ENCODE measurements around the gene MYH11. TPM values are rescaled to one million over a fixed set of nuclear protein-coding genes. Genes with fewer than 3 reads are reported as not detected.

The MYH11 gene
- total RNA-seq, 4 donors from 2014 or later, result 19.5 to 63.2 (median 24.6) TPM

DNA sequence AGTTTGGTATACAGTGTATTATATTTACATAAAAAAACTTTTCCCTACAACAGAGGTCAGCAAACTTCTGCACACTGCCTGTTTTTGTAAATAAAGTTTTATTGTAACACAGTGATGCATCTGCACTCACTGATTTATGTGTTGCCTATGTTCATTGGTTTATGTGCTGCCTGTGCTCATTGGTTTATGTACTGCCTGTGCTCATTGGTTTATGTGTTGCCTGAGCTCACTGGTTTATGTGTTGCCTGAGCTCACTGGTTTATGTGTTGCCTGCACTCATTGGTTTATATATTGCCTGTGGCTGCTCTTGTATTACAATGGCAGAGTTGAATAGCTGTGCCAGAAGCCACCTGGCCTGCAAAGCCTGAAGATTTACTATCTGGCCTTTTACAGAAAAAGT is 81.6 kb downstream of the MYH11 start:
- Histone ChIP-seq H3K9me3 (no peaks in the 10 kb centered on the region), H3K4me1 (no peaks in the 10 kb centered on the region), H3K4me3 (replicated peaks in 1 of 3) (no peak overlapping the region), H3K27me3 (no peaks in the 10 kb centered on the region), H3K27ac (no peak overlapping the region), H3K36me3 (no peaks in the 10 kb centered on the region)
- intact Hi-C loops (cut with DNase I), result no loop called here
- no peak for TF ChIP-seq POLR2A (IDR thresholded peaks at IDR 0.05)
- TF ChIP-seq CTCF (IDR thresholded peaks at IDR 0.05), result no peak
- no peak for DNase-seq

DNA sequence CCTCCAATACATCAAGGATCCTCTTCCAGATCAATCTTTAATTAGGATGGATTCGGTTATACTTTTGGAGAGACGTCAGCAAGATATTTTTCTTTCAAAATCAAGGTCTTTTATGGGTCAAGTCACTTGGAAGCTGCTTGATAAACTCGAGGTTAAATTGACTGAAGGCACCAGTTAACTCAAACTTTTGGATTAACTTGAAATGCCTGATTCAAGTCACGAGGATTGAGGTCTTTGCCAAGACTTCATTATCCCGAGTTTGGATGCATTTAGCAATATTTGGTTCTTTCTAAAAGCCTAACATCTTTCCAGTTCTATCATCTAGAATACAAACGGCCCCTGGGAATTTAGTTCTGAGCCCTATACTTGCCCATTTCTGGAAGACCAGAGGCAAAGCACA is 82.9 kb downstream of the MYH11 start:
- DNase-seq, result no peak
- no peaks in the 10 kb centered on the region for H3K4me1 ChIP-seq
- intact Hi-C loops (cut with DNase I), result no loop called here
- H3K27ac ChIP-seq, result no peak overlapping the region
- 66% methylated on average over 6 of the region's 6 CpGs for WGBS, 2 donors
- H3K27me3 ChIP-seq, result no peaks in the 10 kb centered on the region
- no peak overlapping the region for H3K4me3 ChIP-seq (replicated peaks in 1 of 3)
- H3K9me3 ChIP-seq, result no peaks in the 10 kb centered on the region
- H3K36me3 ChIP-seq, result no peaks in the 10 kb centered on the region
- TF ChIP-seq CTCF (IDR thresholded peaks at IDR 0.05) (no peak), POLR2A (IDR thresholded peaks at IDR 0.05) (no peak)

GRCh38 chr16:15772579-15773293 is 84.1 kb downstream of the MYH11 start:
- H3K4me1 ChIP-seq, result no peaks in the 10 kb centered on the region
- no peak overlapping the region for H3K4me3 ChIP-seq (replicated peaks in 1 of 3)
- H3K27me3 ChIP-seq, result no peaks in the 10 kb centered on the region
- 84 to 88% methylated on average over 11 of the region's 11 CpGs for WGBS, 2 donors
- no peak overlapping the region for H3K27ac ChIP-seq
- no peaks in the 10 kb centered on the region for H3K36me3 ChIP-seq
- no peaks in the 10 kb centered on the region for H3K9me3 ChIP-seq
- no peak for TF ChIP-seq CTCF (IDR thresholded peaks at IDR 0.05)
- TF ChIP-seq POLR2A (IDR thresholded peaks at IDR 0.05), result no peak
- intact Hi-C loops (cut with DNase I), result no loop called here
- DNase-seq, result no peak

GRCh38 chr16:15771694-15772093 is 85.1 kb downstream of the MYH11 start:
- TF ChIP-seq CTCF (IDR thresholded peaks at IDR 0.05) (no peak), POLR2A (IDR thresholded peaks at IDR 0.05) (no peak)
- no peaks in the 10 kb centered on the region for H3K36me3 ChIP-seq
- no peak overlapping the region for H3K27ac ChIP-seq
- 80 to 88% methylated on average over 7 of the region's 7 CpGs for WGBS, 2 donors
- intact Hi-C loops (cut with DNase I), result no loop called here
- no peaks in the 10 kb centered on the region for H3K9me3 ChIP-seq
- no peak overlapping the region for H3K4me3 ChIP-seq (replicated peaks in 1 of 3)
- no peak for DNase-seq
- H3K27me3 ChIP-seq, result no peaks in the 10 kb centered on the region
- no peaks in the 10 kb centered on the region for H3K4me1 ChIP-seq

DNA sequence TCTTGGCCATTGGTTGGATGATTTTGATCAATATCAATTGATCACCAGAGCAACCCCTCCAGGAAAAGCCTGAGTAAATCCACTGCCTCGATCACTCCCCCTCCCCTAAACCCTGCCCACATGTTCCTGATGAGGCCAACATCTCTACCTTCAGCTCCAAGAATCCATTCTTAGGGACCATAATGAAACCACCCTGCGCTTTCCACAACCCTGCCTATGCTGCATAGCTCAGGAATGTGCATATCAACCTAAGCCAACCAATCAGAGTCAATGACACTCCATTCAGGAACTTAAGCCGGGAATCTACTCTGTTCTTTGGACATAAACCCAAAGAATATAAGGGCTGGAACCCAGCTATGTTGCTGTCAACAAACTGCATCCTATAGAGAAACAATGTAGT is 86.3 kb downstream of the MYH11 start:
- H3K27me3 ChIP-seq, result no peaks in the 10 kb centered on the region
- intact Hi-C loops (cut with DNase I), result no loop called here
- no peaks in the 10 kb centered on the region for H3K36me3 ChIP-seq
- WGBS, 2 donors, result 70 to 74% methylated on average over 3 of the region's 3 CpGs
- TF ChIP-seq CTCF (IDR thresholded peaks at IDR 0.05) (no peak), POLR2A (IDR thresholded peaks at IDR 0.05) (no peak)
- no peaks in the 10 kb centered on the region for H3K4me1 ChIP-seq
- no peak for DNase-seq
- H3K27ac ChIP-seq, result no peak overlapping the region
- no peak overlapping the region for H3K4me3 ChIP-seq (replicated peaks in 1 of 3)
- no peaks in the 10 kb centered on the region for H3K9me3 ChIP-seq

All from thyroid gland (tissue), 4 donors.